Neural cell (in vitro differentiated cells): ENCODE results near the gene MAPKAPK5. TPM values are rescaled to one million over a fixed set of nuclear protein-coding genes. Genes with fewer than 3 reads are reported as not detected.

Source experiments
- H2AFZ ChIP-seq: fragments of 200-600, 300-800 bp; sonication (generic), shearing (Covaris generic); 2 replicates; pipeline ENCODE4 v1.6.0; 2014; ENCODE audit warnings: low read depth, mild to moderate bottlenecking, antibody characterized with exemption, low read length, moderate library complexity
- H3F3A ChIP-seq: fragments of 200-600 bp; shearing (Covaris generic); 2 replicates; pipeline ENCODE4 v1.6.1; 2016; ENCODE audit warnings: mild to moderate bottlenecking, moderate library complexity, mixed read lengths, antibody characterized with exemption, low read length; ENCODE audit not compliant: insufficient read depth, poor library complexity, severe bottlenecking
- H3K27ac ChIP-seq: fragments of 200-600, 300-800 bp; sonication (generic), shearing (Covaris generic); 2 replicates; pipeline ENCODE4 v1.5.1; 2014; ENCODE audit warnings: mild to moderate bottlenecking, low read length, moderate library complexity
- H3K27me3 ChIP-seq: fragments of 300-800, 200-600 bp; sonication (generic), shearing (Covaris generic); 2 replicates; pipeline ENCODE4 v1.6.0; 2014; ENCODE audit warnings: mild to moderate bottlenecking, low read depth, low read length, moderate library complexity; ENCODE audit not compliant: insufficient read depth
- H3K36me3 ChIP-seq: fragments of 300-800, 200-600 bp; sonication (generic), shearing (Covaris generic); 2 replicates; pipeline ENCODE4 v1.5.1; 2014; ENCODE audit warnings: mild to moderate bottlenecking, antibody characterized with exemption, low read length, moderate library complexity; ENCODE audit not compliant: insufficient read depth
- H3K4me2 ChIP-seq: fragments of 300-800, 200-600 bp; sonication (generic), shearing (Covaris generic); 2 replicates; pipeline ENCODE4 v1.6.0; 2014; ENCODE audit warnings: mild to moderate bottlenecking, low read length
- H3K4me3 ChIP-seq: fragments of 300-800, 200-600 bp; sonication (generic), shearing (Covaris generic); 2 replicates; pipeline ENCODE4 v1.5.1; 2014; ENCODE audit warnings: mild to moderate bottlenecking, low read length, moderate library complexity
- H3K79me2 ChIP-seq: fragments of 200-600 bp; shearing (Covaris generic); replicated peaks from 2 replicates; pipeline ENCODE4 v1.6.0; 2014; ENCODE audit warnings: mild to moderate bottlenecking, low read length, moderate library complexity; ENCODE audit not compliant: insufficient read depth
- H3K9ac ChIP-seq: fragments of 300-800, 200-600 bp; sonication (generic), shearing (Covaris generic); 2 replicates; pipeline ENCODE4 v1.6.1; 2016; ENCODE audit warnings: mild to moderate bottlenecking, low read length, mixed read lengths
- H3K9me2 ChIP-seq: fragments of 200-600 bp; shearing (Covaris generic); 2 replicates; pipeline ENCODE4 v1.6.1; 2016; ENCODE audit warnings: mild to moderate bottlenecking, low read length, mixed read lengths; ENCODE audit not compliant: insufficient read depth
- H3K9me3 ChIP-seq: fragments of 200-600, 300-800 bp; sonication (generic), shearing (Covaris generic); 2 replicates; pipeline ENCODE4 v1.6.1; 2016; ENCODE audit warnings: mild to moderate bottlenecking, mixed run types, low read length, moderate library complexity, mixed read lengths
- H4K20me1 ChIP-seq: fragments of 200-600 bp; shearing (Covaris generic); 2 replicates; pipeline ENCODE4 v1.6.1; 2016; ENCODE audit warnings: mild to moderate bottlenecking, mixed run types; ENCODE audit not compliant: insufficient read depth
- CTCF ChIP-seq: fragments of 450-650 bp; IDR thresholded peaks from 2 replicates; pipeline ENCODE4 v1.5.1; 2014; ENCODE audit warnings: antibody characterized with exemption, mild to moderate bottlenecking, moderate library complexity; ENCODE audit not compliant: poor library complexity, severe bottlenecking
- EP300 ChIP-seq: fragments of 450-650 bp; conservative IDR thresholded peaks from 2 replicates; pipeline ENCODE4 v1.6.1; 2014; ENCODE audit warnings: antibody characterized with exemption, mild to moderate bottlenecking, moderate library complexity; ENCODE audit not compliant: poor library complexity, severe bottlenecking
- EZH2 ChIP-seq: fragments of 200-600, 300-800 bp; shearing (Covaris generic), sonication (generic); IDR thresholded peaks from 2 replicates; pipeline ENCODE4 v1.6.1; 2014; ENCODE audit warnings: antibody characterized with exemption, low read length, borderline replicate concordance, mild to moderate bottlenecking; ENCODE audit not compliant: insufficient read depth, poor library complexity, severe bottlenecking
- MXI1 ChIP-seq: fragments of 450-650 bp; conservative IDR thresholded peaks from 2 replicates; pipeline ENCODE4 v1.6.1; 2014; ENCODE audit warnings: antibody characterized with exemption, mild to moderate bottlenecking; ENCODE audit not compliant: poor library complexity, severe bottlenecking
- POLR2AphosphoS5 ChIP-seq: IDR thresholded peaks from 2 replicates; pipeline ENCODE4 v1.6.1; 2012
- RAD21 ChIP-seq: fragments of 450-650 bp; conservative IDR thresholded peaks from 2 replicates; pipeline ENCODE4 v1.6.1; 2014; ENCODE audit warnings: antibody characterized with exemption, mild to moderate bottlenecking, moderate library complexity
- REST ChIP-seq: IDR thresholded peaks from 2 replicates; pipeline ENCODE4 v1.6.1; 2012; ENCODE audit warnings: borderline replicate concordance
- SMC3 ChIP-seq: fragments of 450-650 bp; conservative IDR thresholded peaks from 2 replicates; pipeline ENCODE4 v1.6.1; 2014; ENCODE audit warnings: antibody characterized with exemption, mild to moderate bottlenecking, moderate library complexity; ENCODE audit not compliant: poor library complexity
- TAF1 ChIP-seq: IDR thresholded peaks from 2 replicates; pipeline ENCODE4 v1.6.1; 2012; ENCODE audit warnings: low read depth
- polyA plus RNA-seq: library from polyadenylated mRNA; depleted of rRNA; stranded (reverse); fragments of >200 nt; gene quantifications from 2 replicates; pipeline ENCODE4 v1.2.3, GENCODE V29; 2014

MAPKAPK5 gene
- polyA plus RNA-seq, 1 donor from 2014 or later, result 93.7 TPM

- Histone ChIP-seq H3K27ac (no peak overlapping the region), H3K36me3 (no peaks in the 10 kb centered on the region), H3K4me3 (no peak overlapping the region), H2AFZ (no peak overlapping the region), H3K9ac (no peak overlapping the region), H3K79me2 (no peaks in the 10 kb centered on the region), H3F3A (no peaks in the 10 kb centered on the region), H4K20me1 (no peaks in the 10 kb centered on the region), H3K9me2 (no peaks in the 10 kb centered on the region), H3K9me3 (no peaks in the 10 kb centered on the region), H3K27me3 (no peaks in the 10 kb centered on the region), H3K4me2 (no peak overlapping the region)
- TF ChIP-seq TAF1 (no peak), RAD21 (no peak), EZH2 (no peak), MXI1 (no peak), SMC3 (no peak), EP300 (no peak), REST (no peak), CTCF (no peak), POLR2AphosphoS5 (no peak)
Observed at GRCh38 chr12:111826992-111827391, 15.0 kb upstream of the MAPKAPK5 start.

GRCh38 chr12:111827907-111828306 lies 14.1 kb upstream of the MAPKAPK5 start:
- H3K27me3 ChIP-seq, result no peaks in the 10 kb centered on the region
- no peaks in the 10 kb centered on the region for H4K20me1 ChIP-seq
- H3F3A ChIP-seq, result no peaks in the 10 kb centered on the region
- H3K9me3 ChIP-seq, result no peaks in the 10 kb centered on the region
- H3K9ac ChIP-seq, result no peak overlapping the region
- TF ChIP-seq RAD21 (no peak), EP300 (no peak), EZH2 (no peak), TAF1 (no peak), MXI1 (no peak), SMC3 (no peak), CTCF (no peak), REST (no peak), POLR2AphosphoS5 (no peak)
- no peaks in the 10 kb centered on the region for H3K36me3 ChIP-seq
- H3K9me2 ChIP-seq, result no peaks in the 10 kb centered on the region
- no peaks in the 10 kb centered on the region for H3K79me2 ChIP-seq
- no peak overlapping the region for H3K4me2 ChIP-seq
- no peak overlapping the region for H2AFZ ChIP-seq
- no peak overlapping the region for H3K27ac ChIP-seq
- H3K4me3 ChIP-seq, result no peak overlapping the region
